WTC11 (cell line): Measurements from ENCODE around the gene HTR7. TPM values are rescaled to one million over a fixed set of nuclear protein-coding genes. Genes with fewer than 3 reads are reported as not detected.

Source experiments
- ATAC-seq: fragments of 200-7000 bp; cut with Tn5 transposase; 2 replicates; pipeline ENCODE4 v1.10.0; 2021; ENCODE audit warnings: mild to moderate bottlenecking, moderate library complexity
- CTCF ChIA-PET: fragments of 300-600 bp; sonication (Branson Sonifier 250); formaldehyde crosslinking; loops from one replicate; lab custom pipeline; 2021; ENCODE audit warnings: antibody characterized with exemption; lab: Charles Lee
- POLR2A ChIA-PET: fragments of 350-600 bp; sonication (Branson Sonifier 250); formaldehyde crosslinking; loops from one replicate; lab custom pipeline; 2021; ENCODE audit warnings: antibody characterized with exemption; lab: Charles Lee
- DNase-seq: peaks from one replicate; pipeline ENCODE4 v3.0.0; 2021; ENCODE audit warnings: low spot score
- H3K27ac Mint-ChIP-seq: 2 replicates; pipeline ENCODE4 v1.8.0; 2021; ENCODE audit warnings: mixed read lengths
- H3K27me3 Mint-ChIP-seq: 2 replicates; pipeline ENCODE4 v1.8.0; 2021; ENCODE audit warnings: low read depth, mild to moderate bottlenecking, moderate library complexity, mixed read lengths
- H3K36me3 Mint-ChIP-seq: 2 replicates; pipeline ENCODE4 v1.8.0; 2021; ENCODE audit warnings: mixed read lengths
- H3K4me1 Mint-ChIP-seq: 2 replicates; pipeline ENCODE4 v1.8.0; 2022; ENCODE audit warnings: mixed read lengths
- H3K4me3 Mint-ChIP-seq: 2 replicates; pipeline ENCODE4 v1.8.0; 2021; ENCODE audit warnings: mild to moderate bottlenecking, moderate library complexity, mixed read lengths
- H3K9me3 Mint-ChIP-seq: 2 replicates; pipeline ENCODE4 v1.8.0; 2021; ENCODE audit warnings: mixed read lengths
- CBFB ChIP-seq: sonication (generic); formaldehyde crosslinking; IDR thresholded peaks from 2 replicates; pipeline ENCODE4 v1.8.1; 2022; ENCODE audit warnings: mild to moderate bottlenecking, low read depth, missing genetic modification reagents
- CREM ChIP-seq: sonication (generic); formaldehyde crosslinking; IDR thresholded peaks from 2 replicates; pipeline ENCODE4 v1.8.1; 2022; ENCODE audit warnings: mild to moderate bottlenecking, missing genetic modification reagents, moderate library complexity
- ETV6 ChIP-seq: sonication (generic); formaldehyde crosslinking; IDR thresholded peaks from 2 replicates; pipeline ENCODE4 v1.8.1; 2022; ENCODE audit warnings: mild to moderate bottlenecking, missing genetic modification reagents
- GTF2I ChIP-seq: fragments of 250-450 bp; sonication (Bioruptor Pico); conservative IDR thresholded peaks from 2 replicates; pipeline ENCODE4 v1.4.0; 2021; ENCODE audit warnings: mild to moderate bottlenecking
- HMGA2 ChIP-seq: fragments of 250-450 bp; sonication (Bioruptor Pico); IDR thresholded peaks from 2 replicates; pipeline ENCODE4 v1.4.0; 2021; ENCODE audit warnings: mild to moderate bottlenecking, moderate library complexity
- MYBL2 ChIP-seq: sonication (generic); formaldehyde crosslinking; IDR thresholded peaks from 2 replicates; pipeline ENCODE4 v1.8.1; 2023; ENCODE audit warnings: mild to moderate bottlenecking, moderate library complexity, missing genetic modification reagents
- OVOL2 ChIP-seq: fragments of 250-450 bp; sonication (Bioruptor Pico); IDR thresholded peaks from 2 replicates; pipeline ENCODE4 v1.9.0; 2021; ENCODE audit warnings: mild to moderate bottlenecking, borderline replicate concordance
- SMAD4 ChIP-seq: sonication (generic); formaldehyde crosslinking; IDR thresholded peaks from 2 replicates; pipeline ENCODE4 v1.8.0; 2022; ENCODE audit warnings: mild to moderate bottlenecking, missing genetic modification reagents
- SOX15 ChIP-seq: fragments of 250-450 bp; sonication (Bioruptor Pico); IDR thresholded peaks from 2 replicates; pipeline ENCODE4 v1.9.0; 2021; ENCODE audit warnings: mild to moderate bottlenecking
- TEAD4 ChIP-seq: sonication (generic); formaldehyde crosslinking; IDR thresholded peaks from 2 replicates; pipeline ENCODE4 v1.8.0; 2022; ENCODE audit warnings: mild to moderate bottlenecking, missing genetic modification reagents
- ZBTB21 ChIP-seq: sonication (generic); formaldehyde crosslinking; IDR thresholded peaks from 2 replicates; pipeline ENCODE4 v1.8.1; 2023; ENCODE audit warnings: mild to moderate bottlenecking, missing genetic modification reagents, borderline replicate concordance
- ZNF416 ChIP-seq: fragments of 250-450 bp; sonication (Bioruptor Pico); IDR thresholded peaks from 2 replicates; pipeline ENCODE4 v1.9.0; 2021; ENCODE audit warnings: mild to moderate bottlenecking, inconsistent platforms
- ZNF423 ChIP-seq: fragments of 250-450 bp; sonication (Bioruptor Pico); IDR thresholded peaks from 2 replicates; pipeline ENCODE4 v2.1.2; 2022; ENCODE audit warnings: mild to moderate bottlenecking, moderate library complexity
- total RNA-seq: library from RNA; stranded (reverse); gene quantifications from 3 replicates; pipeline ENCODE4 v1.2.3, GENCODE V29; 2021
- TF ChIP-seq, protein P1 (sequence below): fragments of 250-450 bp; sonication (Bioruptor Pico); conservative IDR thresholded peaks from 2 replicates; pipeline ENCODE4 v1.9.0; 2021; ENCODE audit warnings: mild to moderate bottlenecking
- TF ChIP-seq, protein P2 (sequence below): fragments of 200-600 bp; IDR thresholded peaks from 2 replicates; pipeline ENCODE4 v1.8.0; 2022; ENCODE audit warnings: antibody characterized with exemption
- TF ChIP-seq, protein P3 (sequence below): sonication (generic); formaldehyde crosslinking; IDR thresholded peaks from 2 replicates; pipeline ENCODE4 v1.8.1; 2023; ENCODE audit warnings: mild to moderate bottlenecking, missing genetic modification reagents
- TF ChIP-seq, protein P4 (sequence below): fragments of 250-450 bp; sonication (Bioruptor Pico); IDR thresholded peaks from 2 replicates; pipeline ENCODE4 v1.9.0; 2021; ENCODE audit warnings: moderate library complexity, mild to moderate bottlenecking, inconsistent platforms, borderline replicate concordance
- TF ChIP-seq, protein P5 (sequence below): sonication (generic); formaldehyde crosslinking; conservative IDR thresholded peaks from 2 replicates; pipeline ENCODE4 v1.8.1; 2023; ENCODE audit warnings: mild to moderate bottlenecking, low read depth, missing genetic modification reagents, moderate library complexity
- TF ChIP-seq, protein P6 (sequence below): fragments of 250-450 bp; sonication (Bioruptor Pico); IDR thresholded peaks from 2 replicates; pipeline ENCODE4 v1.9.0; 2021; ENCODE audit warnings: mild to moderate bottlenecking, borderline replicate concordance
- TF ChIP-seq, protein P7 (sequence below): sonication (generic); formaldehyde crosslinking; IDR thresholded peaks from 2 replicates; pipeline ENCODE4 v1.8.1; 2022; ENCODE audit warnings: mild to moderate bottlenecking, moderate library complexity, missing genetic modification reagents

The HTR7 gene
- total RNA-seq, 1 experiment from 2014 or later, result 11.2 TPM

DNA sequence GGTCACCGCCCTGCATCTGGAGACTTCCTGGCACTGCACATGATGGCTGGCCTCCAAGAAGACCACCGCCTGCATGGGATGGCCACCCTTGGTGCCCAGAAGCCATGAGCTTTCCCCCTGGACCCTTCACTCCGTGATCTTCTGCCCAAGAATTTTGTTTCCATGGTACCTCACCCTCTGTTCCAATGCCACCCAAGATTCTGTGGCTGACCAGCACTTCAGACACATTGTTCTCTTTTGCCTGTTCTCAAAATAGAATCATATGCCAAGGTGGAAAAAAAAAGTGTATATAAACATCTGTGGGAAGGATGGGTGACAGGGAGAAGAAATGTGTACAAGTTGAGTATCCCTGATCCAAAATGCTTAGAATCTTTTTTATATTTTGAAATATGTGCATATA, 12.1 kb downstream of the HTR7 start (continued):
- TF ChIP-seq, protein P1, sequence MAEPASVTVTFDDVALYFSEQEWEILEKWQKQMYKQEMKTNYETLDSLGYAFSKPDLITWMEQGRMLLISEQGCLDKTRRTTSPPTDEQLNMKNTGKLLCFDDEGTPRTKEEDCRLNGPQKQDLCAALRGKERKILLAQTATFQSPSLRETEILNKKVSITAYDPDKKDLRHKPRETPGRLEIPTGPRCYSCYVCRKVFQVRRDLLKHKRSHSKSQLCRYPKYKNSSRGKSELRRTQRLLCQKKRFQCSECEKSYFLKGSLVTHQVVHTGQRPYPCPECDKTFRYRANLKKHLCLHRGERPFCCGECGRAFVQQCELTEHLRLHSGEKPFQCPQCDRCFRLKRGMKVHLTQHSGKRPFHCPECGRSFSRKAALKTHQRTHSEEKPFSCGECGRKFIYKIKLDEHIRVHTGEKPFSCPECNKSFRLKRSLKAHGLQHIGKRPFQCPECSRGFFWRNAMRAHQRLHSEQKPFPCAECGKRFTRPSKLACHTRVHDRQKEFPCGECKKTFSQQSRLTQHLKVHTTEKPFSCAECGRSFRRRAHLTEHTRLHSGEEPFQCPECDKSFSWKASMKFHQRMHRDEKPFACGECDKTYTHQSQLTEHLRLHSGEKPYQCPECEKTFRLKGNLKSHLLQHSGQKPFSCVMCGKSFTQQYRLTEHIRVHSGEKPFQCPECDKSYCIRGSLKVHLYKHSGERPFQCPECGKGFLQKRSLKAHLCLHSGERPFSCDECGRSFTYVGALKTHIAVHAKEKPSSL (CRISPR knock-in tag), result no peak
- no peak for TF ChIP-seq SOX15 (CRISPR knock-in tag)
- TF ChIP-seq OVOL2 (CRISPR knock-in tag), result no peak
- no peak for TF ChIP-seq ZNF423 (CRISPR knock-in tag)
- TF ChIP-seq, all 79 proteins: peak for 0

DNA sequence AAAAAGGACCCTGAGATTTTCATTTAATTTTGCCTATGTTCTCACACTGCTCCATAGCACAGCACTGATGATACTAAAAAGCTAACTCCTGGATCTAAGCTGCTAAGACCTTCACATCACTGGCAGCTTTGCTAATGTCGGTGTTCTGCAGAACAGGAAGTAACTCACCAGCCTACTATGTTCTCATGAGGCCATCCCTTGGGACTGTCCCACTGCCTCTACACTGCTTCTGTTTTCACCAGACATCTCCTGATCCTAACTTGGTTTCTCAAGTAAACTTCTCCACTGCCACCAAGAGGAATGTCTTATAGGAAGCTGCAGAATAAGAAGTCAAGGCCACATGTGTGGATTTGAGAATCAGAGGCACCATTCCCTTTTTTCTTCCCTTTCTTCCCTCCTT, 15.1 kb downstream of the HTR7 start:
- H3K4me3 Mint-ChIP-seq, result no peak overlapping the region
- H3K4me1 Mint-ChIP-seq, result peaks cover 8% of the 10 kb centered on the region
- DNase-seq, result no peak
- POLR2A ChIA-PET, result no interaction called here
- ATAC-seq, result no peak
- CTCF ChIA-PET, result no interaction called here
- TF ChIP-seq ZNF416 (CRISPR knock-in tag) (no peak), TEAD4 (CRISPR knock-in tag) (no peak), CREM (CRISPR knock-in tag) (no peak), MYBL2 (no peak), CBFB (no peak), ZBTB21 (no peak), ETV6 (CRISPR knock-in tag) (no peak), SMAD4 (CRISPR knock-in tag) (no peak), GTF2I (no peak), HMGA2 (CRISPR knock-in tag) (no peak)
- TF ChIP-seq, protein P2, sequence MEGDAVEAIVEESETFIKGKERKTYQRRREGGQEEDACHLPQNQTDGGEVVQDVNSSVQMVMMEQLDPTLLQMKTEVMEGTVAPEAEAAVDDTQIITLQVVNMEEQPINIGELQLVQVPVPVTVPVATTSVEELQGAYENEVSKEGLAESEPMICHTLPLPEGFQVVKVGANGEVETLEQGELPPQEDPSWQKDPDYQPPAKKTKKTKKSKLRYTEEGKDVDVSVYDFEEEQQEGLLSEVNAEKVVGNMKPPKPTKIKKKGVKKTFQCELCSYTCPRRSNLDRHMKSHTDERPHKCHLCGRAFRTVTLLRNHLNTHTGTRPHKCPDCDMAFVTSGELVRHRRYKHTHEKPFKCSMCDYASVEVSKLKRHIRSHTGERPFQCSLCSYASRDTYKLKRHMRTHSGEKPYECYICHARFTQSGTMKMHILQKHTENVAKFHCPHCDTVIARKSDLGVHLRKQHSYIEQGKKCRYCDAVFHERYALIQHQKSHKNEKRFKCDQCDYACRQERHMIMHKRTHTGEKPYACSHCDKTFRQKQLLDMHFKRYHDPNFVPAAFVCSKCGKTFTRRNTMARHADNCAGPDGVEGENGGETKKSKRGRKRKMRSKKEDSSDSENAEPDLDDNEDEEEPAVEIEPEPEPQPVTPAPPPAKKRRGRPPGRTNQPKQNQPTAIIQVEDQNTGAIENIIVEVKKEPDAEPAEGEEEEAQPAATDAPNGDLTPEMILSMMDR, result no peak
- TF ChIP-seq, protein P3, sequence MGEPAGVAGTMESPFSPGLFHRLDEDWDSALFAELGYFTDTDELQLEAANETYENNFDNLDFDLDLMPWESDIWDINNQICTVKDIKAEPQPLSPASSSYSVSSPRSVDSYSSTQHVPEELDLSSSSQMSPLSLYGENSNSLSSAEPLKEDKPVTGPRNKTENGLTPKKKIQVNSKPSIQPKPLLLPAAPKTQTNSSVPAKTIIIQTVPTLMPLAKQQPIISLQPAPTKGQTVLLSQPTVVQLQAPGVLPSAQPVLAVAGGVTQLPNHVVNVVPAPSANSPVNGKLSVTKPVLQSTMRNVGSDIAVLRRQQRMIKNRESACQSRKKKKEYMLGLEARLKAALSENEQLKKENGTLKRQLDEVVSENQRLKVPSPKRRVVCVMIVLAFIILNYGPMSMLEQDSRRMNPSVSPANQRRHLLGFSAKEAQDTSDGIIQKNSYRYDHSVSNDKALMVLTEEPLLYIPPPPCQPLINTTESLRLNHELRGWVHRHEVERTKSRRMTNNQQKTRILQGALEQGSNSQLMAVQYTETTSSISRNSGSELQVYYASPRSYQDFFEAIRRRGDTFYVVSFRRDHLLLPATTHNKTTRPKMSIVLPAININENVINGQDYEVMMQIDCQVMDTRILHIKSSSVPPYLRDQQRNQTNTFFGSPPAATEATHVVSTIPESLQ (CRISPR knock-in tag), result no peak
- TF ChIP-seq, protein P4, sequence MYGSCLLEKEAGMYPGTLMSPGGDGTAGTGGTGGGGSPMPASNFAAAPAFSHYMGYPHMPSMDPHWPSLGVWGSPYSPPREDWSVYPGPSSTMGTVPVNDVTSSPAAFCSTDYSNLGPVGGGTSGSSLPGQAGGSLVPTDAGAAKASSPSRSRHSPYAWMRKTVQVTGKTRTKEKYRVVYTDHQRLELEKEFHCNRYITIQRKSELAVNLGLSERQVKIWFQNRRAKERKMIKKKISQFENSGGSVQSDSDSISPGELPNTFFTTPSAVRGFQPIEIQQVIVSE (CRISPR knock-in tag), result no peak
- TF ChIP-seq, protein P5, sequence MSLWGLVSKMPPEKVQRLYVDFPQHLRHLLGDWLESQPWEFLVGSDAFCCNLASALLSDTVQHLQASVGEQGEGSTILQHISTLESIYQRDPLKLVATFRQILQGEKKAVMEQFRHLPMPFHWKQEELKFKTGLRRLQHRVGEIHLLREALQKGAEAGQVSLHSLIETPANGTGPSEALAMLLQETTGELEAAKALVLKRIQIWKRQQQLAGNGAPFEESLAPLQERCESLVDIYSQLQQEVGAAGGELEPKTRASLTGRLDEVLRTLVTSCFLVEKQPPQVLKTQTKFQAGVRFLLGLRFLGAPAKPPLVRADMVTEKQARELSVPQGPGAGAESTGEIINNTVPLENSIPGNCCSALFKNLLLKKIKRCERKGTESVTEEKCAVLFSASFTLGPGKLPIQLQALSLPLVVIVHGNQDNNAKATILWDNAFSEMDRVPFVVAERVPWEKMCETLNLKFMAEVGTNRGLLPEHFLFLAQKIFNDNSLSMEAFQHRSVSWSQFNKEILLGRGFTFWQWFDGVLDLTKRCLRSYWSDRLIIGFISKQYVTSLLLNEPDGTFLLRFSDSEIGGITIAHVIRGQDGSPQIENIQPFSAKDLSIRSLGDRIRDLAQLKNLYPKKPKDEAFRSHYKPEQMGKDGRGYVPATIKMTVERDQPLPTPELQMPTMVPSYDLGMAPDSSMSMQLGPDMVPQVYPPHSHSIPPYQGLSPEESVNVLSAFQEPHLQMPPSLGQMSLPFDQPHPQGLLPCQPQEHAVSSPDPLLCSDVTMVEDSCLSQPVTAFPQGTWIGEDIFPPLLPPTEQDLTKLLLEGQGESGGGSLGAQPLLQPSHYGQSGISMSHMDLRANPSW (CRISPR knock-in tag), result no peak
- TF ChIP-seq, protein P6, sequence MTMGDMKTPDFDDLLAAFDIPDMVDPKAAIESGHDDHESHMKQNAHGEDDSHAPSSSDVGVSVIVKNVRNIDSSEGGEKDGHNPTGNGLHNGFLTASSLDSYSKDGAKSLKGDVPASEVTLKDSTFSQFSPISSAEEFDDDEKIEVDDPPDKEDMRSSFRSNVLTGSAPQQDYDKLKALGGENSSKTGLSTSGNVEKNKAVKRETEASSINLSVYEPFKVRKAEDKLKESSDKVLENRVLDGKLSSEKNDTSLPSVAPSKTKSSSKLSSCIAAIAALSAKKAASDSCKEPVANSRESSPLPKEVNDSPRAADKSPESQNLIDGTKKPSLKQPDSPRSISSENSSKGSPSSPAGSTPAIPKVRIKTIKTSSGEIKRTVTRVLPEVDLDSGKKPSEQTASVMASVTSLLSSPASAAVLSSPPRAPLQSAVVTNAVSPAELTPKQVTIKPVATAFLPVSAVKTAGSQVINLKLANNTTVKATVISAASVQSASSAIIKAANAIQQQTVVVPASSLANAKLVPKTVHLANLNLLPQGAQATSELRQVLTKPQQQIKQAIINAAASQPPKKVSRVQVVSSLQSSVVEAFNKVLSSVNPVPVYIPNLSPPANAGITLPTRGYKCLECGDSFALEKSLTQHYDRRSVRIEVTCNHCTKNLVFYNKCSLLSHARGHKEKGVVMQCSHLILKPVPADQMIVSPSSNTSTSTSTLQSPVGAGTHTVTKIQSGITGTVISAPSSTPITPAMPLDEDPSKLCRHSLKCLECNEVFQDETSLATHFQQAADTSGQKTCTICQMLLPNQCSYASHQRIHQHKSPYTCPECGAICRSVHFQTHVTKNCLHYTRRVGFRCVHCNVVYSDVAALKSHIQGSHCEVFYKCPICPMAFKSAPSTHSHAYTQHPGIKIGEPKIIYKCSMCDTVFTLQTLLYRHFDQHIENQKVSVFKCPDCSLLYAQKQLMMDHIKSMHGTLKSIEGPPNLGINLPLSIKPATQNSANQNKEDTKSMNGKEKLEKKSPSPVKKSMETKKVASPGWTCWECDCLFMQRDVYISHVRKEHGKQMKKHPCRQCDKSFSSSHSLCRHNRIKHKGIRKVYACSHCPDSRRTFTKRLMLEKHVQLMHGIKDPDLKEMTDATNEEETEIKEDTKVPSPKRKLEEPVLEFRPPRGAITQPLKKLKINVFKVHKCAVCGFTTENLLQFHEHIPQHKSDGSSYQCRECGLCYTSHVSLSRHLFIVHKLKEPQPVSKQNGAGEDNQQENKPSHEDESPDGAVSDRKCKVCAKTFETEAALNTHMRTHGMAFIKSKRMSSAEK (CRISPR knock-in tag), result no peak
- TF ChIP-seq, protein P7, sequence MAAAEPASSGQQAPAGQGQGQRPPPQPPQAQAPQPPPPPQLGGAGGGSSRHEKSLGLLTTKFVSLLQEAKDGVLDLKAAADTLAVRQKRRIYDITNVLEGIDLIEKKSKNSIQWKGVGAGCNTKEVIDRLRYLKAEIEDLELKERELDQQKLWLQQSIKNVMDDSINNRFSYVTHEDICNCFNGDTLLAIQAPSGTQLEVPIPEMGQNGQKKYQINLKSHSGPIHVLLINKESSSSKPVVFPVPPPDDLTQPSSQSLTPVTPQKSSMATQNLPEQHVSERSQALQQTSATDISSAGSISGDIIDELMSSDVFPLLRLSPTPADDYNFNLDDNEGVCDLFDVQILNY, result no peak
- TF ChIP-seq, all 79 proteins: peak for 0
- H3K36me3 Mint-ChIP-seq, result peaks cover 12% of the 10 kb centered on the region
- H3K9me3 Mint-ChIP-seq, result peaks cover 25% of the 10 kb centered on the region
- H3K27ac Mint-ChIP-seq, result no peak overlapping the region
- no peaks in the 10 kb centered on the region; the same call in 1 of the 2 replicates for H3K27me3 Mint-ChIP-seq
